Cardiac muscle cell (in vitro differentiated cells and primary cell): ENCODE data around the gene CES5A. TPM values are rescaled to one million over a fixed set of nuclear protein-coding genes. Genes with fewer than 3 reads are reported as not detected.
"Not testable (repeated sequence)": the region's sequence is repeated elsewhere in the genome, so short reads cannot be mapped to it uniquely, and the experiment has no call there.

Experiments
- DNase-seq, 2 donors: peaks; one replicate each; pipeline versions ENCODE4 v3.0.0 to v3.0.0-alpha.2; 2010 to 2017; ENCODE audit warnings: low read depth in 1 of 2, low spot score in 1 of 2
- H3K27ac ChIP-seq: fragments of 200-600 bp; sonication (generic); 2 replicates; pipeline ENCODE4 v1.5.1; 2016
- H3K27me3 ChIP-seq: fragments of 200-600 bp; sonication (generic); 2 replicates; pipeline ENCODE4 v1.6.0; 2016; ENCODE audit warnings: control low read depth
- H3K36me3 ChIP-seq: fragments of 200-600 bp; sonication (generic); 2 replicates; pipeline ENCODE4 v1.5.1; 2016; ENCODE audit warnings: control low read depth
- H3K4me1 ChIP-seq: fragments of 200-600 bp; sonication (generic); 2 replicates; pipeline ENCODE4 v1.8.1; 2017; ENCODE audit warnings: low read depth, mild to moderate bottlenecking, mixed run types
- H3K4me3 ChIP-seq: fragments of 200-600 bp; sonication (generic); 2 replicates; pipeline ENCODE4 v1.5.1; 2016; ENCODE audit warnings: mild to moderate bottlenecking
- H3K9me3 ChIP-seq: fragments of 200-600 bp; sonication (generic); 2 replicates; pipeline ENCODE4 v1.5.1; 2017; ENCODE audit warnings: low read depth, mild to moderate bottlenecking, control low read depth
- polyA plus RNA-seq: library from polyadenylated mRNA; unstranded; fragments of >200 nt; fragmentation: Nextera tagmentation; extraction: Ambion mirVana; gene quantifications from 2 replicates; pipeline ENCODE4 v1.2.1, GENCODE V29; 2016
- total RNA-seq: library from RNA; depleted of rRNA; stranded (reverse); fragments of >200 nt; gene quantifications from 2 replicates; pipeline ENCODE4 v1.2.3, GENCODE V29; 2016
- TF ChIP-seq, protein P1 (sequence below): IDR thresholded peaks from 2 replicates; pipeline ENCODE4 v1.5.1; 2012; ENCODE audit warnings: low read depth, mild to moderate bottlenecking, low read length

CES5A gene
- total and polyA plus RNA-seq, 2 experiments from 2014 or later: not detected

DNA sequence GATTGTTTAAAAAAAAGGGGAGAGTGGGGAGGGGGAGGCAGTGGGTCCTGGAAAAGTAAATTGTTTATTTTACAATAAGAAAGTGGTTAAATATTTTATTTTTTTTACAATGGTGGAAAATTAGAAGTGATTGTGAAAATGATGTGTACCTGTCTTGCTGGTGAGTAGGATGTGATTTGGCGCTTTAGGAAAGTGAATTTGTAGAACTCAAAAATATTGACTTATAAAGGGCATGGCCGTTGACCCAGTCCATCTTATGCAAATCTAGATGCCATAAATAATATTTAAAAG is 32.1 kb downstream of the CES5A start:
- H3K4me3 ChIP-seq: no peak overlapping the region
- H3K36me3 ChIP-seq: no peaks in the 10 kb centered on the region
- peaks cover 11% of the 10 kb centered on the region for H3K27me3 ChIP-seq
- H3K27ac ChIP-seq: no peak overlapping the region
- no peak for DNase-seq
- H3K4me1 ChIP-seq: no peaks in the 10 kb centered on the region
- TF ChIP-seq, protein P1, sequence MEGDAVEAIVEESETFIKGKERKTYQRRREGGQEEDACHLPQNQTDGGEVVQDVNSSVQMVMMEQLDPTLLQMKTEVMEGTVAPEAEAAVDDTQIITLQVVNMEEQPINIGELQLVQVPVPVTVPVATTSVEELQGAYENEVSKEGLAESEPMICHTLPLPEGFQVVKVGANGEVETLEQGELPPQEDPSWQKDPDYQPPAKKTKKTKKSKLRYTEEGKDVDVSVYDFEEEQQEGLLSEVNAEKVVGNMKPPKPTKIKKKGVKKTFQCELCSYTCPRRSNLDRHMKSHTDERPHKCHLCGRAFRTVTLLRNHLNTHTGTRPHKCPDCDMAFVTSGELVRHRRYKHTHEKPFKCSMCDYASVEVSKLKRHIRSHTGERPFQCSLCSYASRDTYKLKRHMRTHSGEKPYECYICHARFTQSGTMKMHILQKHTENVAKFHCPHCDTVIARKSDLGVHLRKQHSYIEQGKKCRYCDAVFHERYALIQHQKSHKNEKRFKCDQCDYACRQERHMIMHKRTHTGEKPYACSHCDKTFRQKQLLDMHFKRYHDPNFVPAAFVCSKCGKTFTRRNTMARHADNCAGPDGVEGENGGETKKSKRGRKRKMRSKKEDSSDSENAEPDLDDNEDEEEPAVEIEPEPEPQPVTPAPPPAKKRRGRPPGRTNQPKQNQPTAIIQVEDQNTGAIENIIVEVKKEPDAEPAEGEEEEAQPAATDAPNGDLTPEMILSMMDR: no peak
- H3K9me3 ChIP-seq: no peaks in the 10 kb centered on the region

- H3K4me3 ChIP-seq: no peak overlapping the region
- H3K27ac ChIP-seq: no peak overlapping the region
- H3K27me3 ChIP-seq: peaks cover 11% of the 10 kb centered on the region
- DNase-seq: peak; percentile 63 to 69
- H3K4me1 ChIP-seq: no peaks in the 10 kb centered on the region
- no peaks in the 10 kb centered on the region for H3K9me3 ChIP-seq
- no peaks in the 10 kb centered on the region for H3K36me3 ChIP-seq
- TF ChIP-seq, protein P1: peak; percentile 67
Measured at GRCh38 chr16:55842369-55843104, 32.6 kb downstream of the CES5A start.

GRCh38 chr16:55839115-55839514 is 36.1 kb downstream of the CES5A start:
- TF ChIP-seq, protein P1: no peak
- no peaks in the 10 kb centered on the region for H3K36me3 ChIP-seq
- peaks cover 3% of the 10 kb centered on the region for H3K27me3 ChIP-seq
- no peak for DNase-seq
- no peak overlapping the region for H3K27ac ChIP-seq
- no peaks in the 10 kb centered on the region for H3K9me3 ChIP-seq
- no peak overlapping the region for H3K4me3 ChIP-seq
- no peaks in the 10 kb centered on the region for H3K4me1 ChIP-seq

DNA sequence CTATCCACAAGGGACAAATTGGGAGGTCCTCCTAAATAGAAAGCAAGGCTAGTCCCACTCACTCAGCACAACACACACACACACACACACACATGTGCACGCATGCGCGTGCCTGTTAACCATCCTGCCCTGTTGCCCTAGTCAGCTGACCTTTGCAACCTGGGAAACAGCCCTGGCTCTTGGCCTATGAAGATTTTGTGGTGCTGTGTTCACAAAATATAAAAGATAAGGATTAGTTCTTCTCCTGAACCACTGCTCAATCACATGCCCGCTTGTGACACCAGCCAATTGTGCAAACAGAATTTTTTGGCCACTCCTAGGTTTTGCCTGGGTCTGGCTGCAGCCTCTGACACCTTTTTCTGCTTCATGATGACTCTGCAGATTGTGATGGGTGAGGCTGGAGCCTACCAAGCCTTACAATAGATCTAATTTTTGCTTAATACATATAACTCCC is 39.0 kb downstream of the CES5A start:
- H3K4me1 ChIP-seq: no peaks in the 10 kb centered on the region
- DNase-seq: no peak
- H3K36me3 ChIP-seq: no peaks in the 10 kb centered on the region
- no peak overlapping the region for H3K27ac ChIP-seq
- no peaks in the 10 kb centered on the region for H3K9me3 ChIP-seq
- TF ChIP-seq, protein P1: no peak
- H3K27me3 ChIP-seq: no peaks in the 10 kb centered on the region
- H3K4me3 ChIP-seq: no peak overlapping the region

DNA sequence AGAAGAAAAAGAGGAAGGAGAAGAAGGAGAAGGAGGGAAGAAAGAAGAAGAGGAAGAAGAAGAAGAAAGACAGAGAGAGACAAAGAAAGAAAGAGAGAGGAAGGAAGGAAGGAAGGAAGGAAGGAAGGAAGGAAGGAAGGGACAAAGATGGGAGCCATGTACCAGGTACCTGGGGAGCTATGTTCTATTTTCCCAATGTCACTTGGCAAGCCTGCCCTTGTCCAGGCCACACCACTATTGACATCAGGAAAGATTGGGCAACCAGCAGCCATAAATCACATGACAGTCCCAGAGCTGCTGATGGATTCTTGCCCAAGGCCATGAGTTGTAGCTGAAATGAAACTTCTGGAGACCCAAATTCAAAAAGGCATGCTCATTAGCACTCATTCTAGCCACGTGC is 39.6 kb downstream of the CES5A start:
- Histone ChIP-seq H3K27me3 (no peaks in the 10 kb centered on the region), H3K9me3 (no peaks in the 10 kb centered on the region), H3K27ac (no peak overlapping the region), H3K36me3 (no peaks in the 10 kb centered on the region), H3K4me3 (no peak overlapping the region), H3K4me1 (no peaks in the 10 kb centered on the region)
- TF ChIP-seq, protein P1: no peak
- peak in 1 of 2 donors; percentile 8 for DNase-seq

GRCh38 chr16:55835173-55835572 is 40.0 kb downstream of the CES5A start:
- not testable (repeated sequence) for H3K9me3 ChIP-seq, H3K27ac ChIP-seq, H3K27me3 ChIP-seq, H3K36me3 ChIP-seq, H3K4me3 ChIP-seq, H3K4me1 ChIP-seq, DNase-seq
